ENCODE results near the gene ZBED4. TPM values are rescaled to one million over a fixed set of nuclear protein-coding genes. Genes with fewer than 3 reads are reported as not detected.

Gene ZBED4
- total RNA-seq, 2 experiments from 2014 or later, result 14.8 to 15.0 TPM

DNA sequence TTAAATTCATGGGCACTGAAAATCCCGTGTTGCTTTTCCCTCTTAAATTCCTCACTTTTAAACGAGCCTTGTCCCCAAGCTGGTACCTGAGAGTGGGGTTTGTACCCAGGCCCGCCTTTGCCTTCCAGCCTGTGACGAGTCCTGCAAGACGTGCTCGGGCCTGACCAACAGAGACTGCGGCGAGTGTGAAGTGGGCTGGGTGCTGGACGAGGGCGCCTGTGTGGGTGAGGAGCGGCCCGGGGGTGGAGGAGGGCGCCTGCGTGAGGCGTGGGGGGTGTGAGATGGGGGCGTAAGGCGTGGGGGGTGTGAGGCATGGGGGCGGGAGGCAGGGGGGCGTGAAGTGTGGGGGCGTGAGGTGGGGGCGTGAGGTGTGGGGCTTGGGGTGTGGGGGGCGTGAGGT is 68.8 kb downstream of the ZBED4 start:
- TF ChIP-seq, protein P1, sequence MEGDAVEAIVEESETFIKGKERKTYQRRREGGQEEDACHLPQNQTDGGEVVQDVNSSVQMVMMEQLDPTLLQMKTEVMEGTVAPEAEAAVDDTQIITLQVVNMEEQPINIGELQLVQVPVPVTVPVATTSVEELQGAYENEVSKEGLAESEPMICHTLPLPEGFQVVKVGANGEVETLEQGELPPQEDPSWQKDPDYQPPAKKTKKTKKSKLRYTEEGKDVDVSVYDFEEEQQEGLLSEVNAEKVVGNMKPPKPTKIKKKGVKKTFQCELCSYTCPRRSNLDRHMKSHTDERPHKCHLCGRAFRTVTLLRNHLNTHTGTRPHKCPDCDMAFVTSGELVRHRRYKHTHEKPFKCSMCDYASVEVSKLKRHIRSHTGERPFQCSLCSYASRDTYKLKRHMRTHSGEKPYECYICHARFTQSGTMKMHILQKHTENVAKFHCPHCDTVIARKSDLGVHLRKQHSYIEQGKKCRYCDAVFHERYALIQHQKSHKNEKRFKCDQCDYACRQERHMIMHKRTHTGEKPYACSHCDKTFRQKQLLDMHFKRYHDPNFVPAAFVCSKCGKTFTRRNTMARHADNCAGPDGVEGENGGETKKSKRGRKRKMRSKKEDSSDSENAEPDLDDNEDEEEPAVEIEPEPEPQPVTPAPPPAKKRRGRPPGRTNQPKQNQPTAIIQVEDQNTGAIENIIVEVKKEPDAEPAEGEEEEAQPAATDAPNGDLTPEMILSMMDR (IDR thresholded peaks at IDR 0.05), result no peak
- Mint-ChIP-seq H3K27me3 (no peaks in the 10 kb centered on the region), H3K27ac (no peak overlapping the region), H3K36me3 (ENCODE audit: low read depth) (peaks cover 14% of the 10 kb centered on the region), H3K4me3 (no peak overlapping the region), H3K4me1 (ENCODE audit: low read depth) (peaks cover 36% of the 10 kb centered on the region), H3K9me3 (no peaks in the 10 kb centered on the region)
- Histone ChIP-seq H3K36me3 (ENCODE audit: insufficient read depth, low read length) (peaks cover 20% of the 10 kb centered on the region), H3K27ac (ENCODE audit: low read depth in 1 of 2, low read length in 2 of 2) (no peak overlapping the region), H3K4me3 (ENCODE audit: low read length) (no peak overlapping the region), H3K27me3 (ENCODE audit: control insufficient read depth in 1 of 2, insufficient read depth in 2 of 2, low read length in 2 of 2) (no peaks in the 10 kb centered on the region), H3K4me1 (ENCODE audit: insufficient read depth, low read length) (peaks cover 40% of the 10 kb centered on the region), H3K9me3 (ENCODE audit: control insufficient read depth in 1 of 2, insufficient read depth in 1 of 2, low read length in 2 of 2) (no peaks in the 10 kb centered on the region)
- no peak for DNase-seq
- ChIA-PET CTCF (no interaction called here), POLR2A (no interaction called here)
- intact Hi-C loops (cut with DNase I, micrococcal nuclease), result loop anchor here in 1 of 2 experiments (10.0 kb wide), 1 partner anchor 222 kb away; no protein-coding TSS in a partner anchor
- no peak for ATAC-seq (ENCODE audit: poor library complexity)

DNA sequence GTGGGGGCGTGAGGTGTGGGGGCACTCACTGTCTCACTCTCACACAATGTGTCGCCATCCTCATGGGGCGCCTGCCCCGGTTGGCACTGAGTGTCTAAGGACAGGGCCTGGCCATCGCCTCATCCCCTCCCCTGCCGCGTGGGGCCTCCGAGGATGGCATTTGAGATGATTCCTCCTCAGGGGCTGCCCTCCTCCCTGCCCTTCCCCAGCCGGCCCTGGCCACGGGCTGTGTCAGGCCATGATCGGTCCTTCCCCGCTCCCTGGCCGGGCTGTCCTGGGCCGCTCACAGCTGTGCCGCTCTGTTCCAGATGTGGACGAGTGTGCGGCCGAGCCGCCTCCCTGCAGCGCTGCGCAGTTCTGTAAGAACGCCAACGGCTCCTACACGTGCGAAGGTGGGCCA is 69.3 kb downstream of the ZBED4 start:
- peaks cover 36% of the 10 kb centered on the region for H3K4me1 ChIP-seq (ENCODE audit: insufficient read depth, low read length)
- POLR2A ChIA-PET, result no interaction called here
- DNase-seq, result no peak
- H3K36me3 ChIP-seq (ENCODE audit: insufficient read depth, low read length), result peaks cover 20% of the 10 kb centered on the region
- H3K27me3 ChIP-seq (ENCODE audit: control insufficient read depth in 1 of 2, insufficient read depth in 2 of 2, low read length in 2 of 2), result no peaks in the 10 kb centered on the region
- CTCF ChIA-PET, result no interaction called here
- ATAC-seq (ENCODE audit: poor library complexity), result no peak
- intact Hi-C loops (cut with DNase I, micrococcal nuclease), result loop anchor here in 1 of 2 experiments (10.0 kb wide), 1 partner anchor 222 kb away; no protein-coding TSS in a partner anchor
- H3K27me3 Mint-ChIP-seq, result no peaks in the 10 kb centered on the region
- H3K9me3 ChIP-seq (ENCODE audit: control insufficient read depth in 1 of 2, insufficient read depth in 1 of 2, low read length in 2 of 2), result no peaks in the 10 kb centered on the region
- peaks cover 12% of the 10 kb centered on the region for H3K36me3 Mint-ChIP-seq (ENCODE audit: low read depth)
- H3K27ac Mint-ChIP-seq, result peak overlapping the region; percentile 20
- TF ChIP-seq, protein P1 (IDR thresholded peaks at IDR 0.05), result no peak
- no peak overlapping the region for H3K4me3 ChIP-seq (ENCODE audit: low read length)
- H3K9me3 Mint-ChIP-seq, result no peaks in the 10 kb centered on the region
- H3K4me3 Mint-ChIP-seq, result peak overlapping the region; percentile 45
- H3K27ac ChIP-seq (ENCODE audit: low read depth in 1 of 2, low read length in 2 of 2), result no peak overlapping the region
- peaks cover 35% of the 10 kb centered on the region for H3K4me1 Mint-ChIP-seq (ENCODE audit: low read depth)

DNA sequence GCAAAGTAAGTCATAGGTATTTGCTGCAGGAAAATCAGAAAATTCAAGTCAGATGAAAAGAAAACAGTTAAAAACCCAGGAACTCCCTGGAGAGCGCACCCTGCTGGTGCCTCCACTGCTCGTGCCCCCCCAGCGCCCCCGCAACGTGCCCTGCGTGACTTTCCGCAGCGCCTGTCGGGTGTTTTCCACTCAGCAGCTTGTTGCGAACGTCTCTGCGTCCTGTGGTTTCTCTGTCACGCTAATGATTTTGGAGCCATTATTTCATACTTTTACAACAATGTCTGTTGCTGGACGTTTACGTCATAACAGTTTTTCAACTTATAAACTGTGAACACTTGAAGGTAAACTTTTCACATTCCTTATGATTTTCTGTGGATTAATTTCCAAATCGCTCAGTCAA is 69.8 kb downstream of the ZBED4 start:
- intact Hi-C loops (cut with DNase I, micrococcal nuclease), result loop anchor here in 1 of 2 experiments (10.0 kb wide), 1 partner anchor 221 kb away; no protein-coding TSS in a partner anchor
- H3K27ac ChIP-seq (ENCODE audit: low read depth in 1 of 2, low read length in 2 of 2), result no peak overlapping the region
- ChIA-PET POLR2A (no interaction called here), CTCF (interaction anchor here (0.7 kb wide), 1 partner anchor 87 kb away, joined by 3 read pairs; no protein-coding TSS in a partner anchor)
- peaks cover 35% of the 10 kb centered on the region for H3K4me1 Mint-ChIP-seq (ENCODE audit: low read depth)
- TF ChIP-seq, protein P1 (IDR thresholded peaks at IDR 0.05), result no peak
- DNase-seq, result peak in 4 of 14 experiments; percentile 34 to 78 (median 48)
- H3K9me3 Mint-ChIP-seq, result no peaks in the 10 kb centered on the region
- H3K27ac Mint-ChIP-seq, result peak overlapping the region; percentile 20
- H3K27me3 ChIP-seq (ENCODE audit: control insufficient read depth in 1 of 2, insufficient read depth in 2 of 2, low read length in 2 of 2), result no peaks in the 10 kb centered on the region
- peak overlapping the region; percentile 45 for H3K4me3 Mint-ChIP-seq
- peaks cover 20% of the 10 kb centered on the region for H3K36me3 ChIP-seq (ENCODE audit: insufficient read depth, low read length)
- no peaks in the 10 kb centered on the region for H3K9me3 ChIP-seq (ENCODE audit: control insufficient read depth in 1 of 2, insufficient read depth in 1 of 2, low read length in 2 of 2)
- H3K4me3 ChIP-seq (ENCODE audit: low read length), result no peak overlapping the region
- H3K36me3 Mint-ChIP-seq (ENCODE audit: low read depth), result peaks cover 12% of the 10 kb centered on the region
- no peak for ATAC-seq (ENCODE audit: poor library complexity)
- no peaks in the 10 kb centered on the region for H3K27me3 Mint-ChIP-seq
- peaks cover 36% of the 10 kb centered on the region for H3K4me1 ChIP-seq (ENCODE audit: insufficient read depth, low read length)
